Measurements from ENCODE around the gene NAA80. TPM values are rescaled to one million over a fixed set of nuclear protein-coding genes. Genes with fewer than 3 reads are reported as not detected.
A peak's percentile ranks its signal among the peaks of the same experiment; 100 is the strongest.

The NAA80 gene
- total and polyA plus RNA-seq, 2 of the 13 experiments (the other 11 are each of a cell fraction or from before 2014, with no cell fraction given) = 3.4 to 8.7 TPM

DNA sequence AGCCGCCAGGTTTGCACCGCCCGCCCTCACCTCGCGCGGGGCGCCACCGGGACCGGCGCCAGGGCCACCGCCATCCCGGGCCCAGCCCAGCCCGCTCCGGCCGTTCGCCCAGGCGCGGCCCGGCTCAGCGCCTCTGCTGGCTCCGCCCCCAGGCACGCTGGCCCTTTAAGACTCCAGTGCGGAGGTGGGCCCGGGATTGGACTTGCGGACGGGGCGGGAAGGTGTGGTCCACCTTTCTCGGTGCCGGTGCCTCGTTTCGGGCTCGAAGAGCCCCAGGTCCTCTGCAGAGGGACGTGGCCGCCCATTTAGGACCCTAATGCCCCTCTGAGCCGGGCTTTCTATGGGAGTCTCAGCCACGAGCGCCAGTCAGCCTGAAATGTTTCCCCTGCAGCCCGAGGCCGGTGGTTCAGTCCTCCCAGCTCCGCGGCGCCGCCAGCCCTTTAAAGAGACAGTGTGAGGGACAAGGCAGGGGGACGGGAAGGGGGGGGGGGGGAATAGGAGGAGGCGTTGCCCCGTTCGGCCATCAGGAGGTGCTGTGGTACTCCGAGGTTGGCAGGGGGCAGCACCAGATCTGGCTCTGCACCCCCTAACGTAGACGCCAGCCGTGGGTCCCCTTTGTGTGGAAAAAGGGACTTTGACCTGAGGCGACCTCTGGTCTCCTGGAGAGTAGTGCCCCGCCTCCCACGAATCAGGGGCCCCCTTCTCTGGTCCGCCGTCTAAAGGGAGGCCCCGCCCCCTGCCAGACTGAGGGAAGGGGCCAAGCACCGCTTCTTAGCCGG, 22.3 kb upstream of the NAA80 start (continued):
- TF ChIP-seq NR0B2 (CRISPR knock-in tag; IDR thresholded peaks at IDR 0.05) = peak; percentile 29; the same call in 1 of the 2 replicates
- peak; percentile 86 for TF ChIP-seq ZFY (CRISPR knock-in tag; IDR thresholded peaks at IDR 0.05)
- TF ChIP-seq KAT7 (CRISPR knock-in tag; IDR thresholded peaks at IDR 0.05; ENCODE audit: borderline replicate concordance) = peak; percentile 58; the same call in 1 of the 2 replicates
- TF ChIP-seq GFI1 (CRISPR knock-in tag; IDR thresholded peaks at IDR 0.05; ENCODE audit: borderline replicate concordance) = peak; percentile 79
- TF ChIP-seq TBL1XR1 (IDR thresholded peaks at IDR 0.05; ENCODE audit: borderline replicate concordance, low read length, partially characterized antibody) = peak; percentile 4
- TF ChIP-seq, protein P1, sequence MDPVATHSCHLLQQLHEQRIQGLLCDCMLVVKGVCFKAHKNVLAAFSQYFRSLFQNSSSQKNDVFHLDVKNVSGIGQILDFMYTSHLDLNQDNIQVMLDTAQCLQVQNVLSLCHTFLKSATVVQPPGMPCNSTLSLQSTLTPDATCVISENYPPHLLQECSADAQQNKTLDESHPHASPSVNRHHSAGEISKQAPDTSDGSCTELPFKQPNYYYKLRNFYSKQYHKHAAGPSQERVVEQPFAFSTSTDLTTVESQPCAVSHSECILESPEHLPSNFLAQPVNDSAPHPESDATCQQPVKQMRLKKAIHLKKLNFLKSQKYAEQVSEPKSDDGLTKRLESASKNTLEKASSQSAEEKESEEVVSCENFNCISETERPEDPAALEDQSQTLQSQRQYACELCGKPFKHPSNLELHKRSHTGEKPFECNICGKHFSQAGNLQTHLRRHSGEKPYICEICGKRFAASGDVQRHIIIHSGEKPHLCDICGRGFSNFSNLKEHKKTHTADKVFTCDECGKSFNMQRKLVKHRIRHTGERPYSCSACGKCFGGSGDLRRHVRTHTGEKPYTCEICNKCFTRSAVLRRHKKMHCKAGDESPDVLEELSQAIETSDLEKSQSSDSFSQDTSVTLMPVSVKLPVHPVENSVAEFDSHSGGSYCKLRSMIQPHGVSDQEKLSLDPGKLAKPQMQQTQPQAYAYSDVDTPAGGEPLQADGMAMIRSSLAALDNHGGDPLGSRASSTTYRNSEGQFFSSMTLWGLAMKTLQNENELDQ (CRISPR knock-in tag; IDR thresholded peaks at IDR 0.05; ENCODE audit: borderline replicate concordance) = no peak
- TF ChIP-seq SP5 (CRISPR knock-in tag; IDR thresholded peaks at IDR 0.05; ENCODE audit: borderline replicate concordance, low read depth) = peak; percentile 95
- no peak for TF ChIP-seq ZNF382 (CRISPR knock-in tag; IDR thresholded peaks at IDR 0.05; ENCODE audit: borderline replicate concordance)
- peak; percentile 76 for TF ChIP-seq U2AF1 (optimal IDR thresholded peaks at IDR 0.05; ENCODE audit: low read depth, low read length)
- peak; percentile 50; the same call in 1 of the 2 replicates for TF ChIP-seq ZNF281 (CRISPR knock-in tag; IDR thresholded peaks at IDR 0.05; ENCODE audit: borderline replicate concordance)
- TF ChIP-seq RBFOX2 (IDR thresholded peaks at IDR 0.05; ENCODE audit: low read depth, low read length) = peak; percentile 92
- TF ChIP-seq XRCC5 (optimal IDR thresholded peaks at IDR 0.05; ENCODE audit: low read length) = peak; percentile 55
- no peak for TF ChIP-seq HMG20A (CRISPR knock-in tag; IDR thresholded peaks at IDR 0.05; ENCODE audit: borderline replicate concordance)
- peak; percentile 45; the same call in 1 of the 2 replicates for TF ChIP-seq ZSCAN29 (CRISPR knock-in tag; conservative IDR thresholded peaks at IDR 0.05)
- peak; percentile 14 for TF ChIP-seq HNRNPLL (IDR thresholded peaks at IDR 0.05; ENCODE audit: low read depth, low read length, poor library complexity, severe bottlenecking)
- 0 out of 2 replicates have a peak, but pooled peaks have one; percentile 21 for TF ChIP-seq NKX3-1 (CRISPR knock-in tag; IDR thresholded peaks at IDR 0.05)
- TF ChIP-seq POLR2AphosphoS5 (IDR thresholded peaks at IDR 0.05; ENCODE audit: low read depth, low read length) = peak; percentile 50
- 0 out of 2 replicates have a peak, but pooled peaks have one; percentile 10 for TF ChIP-seq SIX1 (CRISPR knock-in tag; IDR thresholded peaks at IDR 0.05; ENCODE audit: borderline replicate concordance)
- peak; percentile 97 for TF ChIP-seq ZNF740 (CRISPR knock-in tag; IDR thresholded peaks at IDR 0.05)
- TF ChIP-seq AGO1 (IDR thresholded peaks at IDR 0.05; ENCODE audit: low read depth, low read length, poor library complexity, severe bottlenecking) = peak; percentile 18
- TF ChIP-seq ZBTB26 (CRISPR knock-in tag; IDR thresholded peaks at IDR 0.05; ENCODE audit: borderline replicate concordance) = peak; percentile 13; the same call in 1 of the 2 replicates
- peak; percentile 53 for TF ChIP-seq GATAD2A (CRISPR knock-in tag; IDR thresholded peaks at IDR 0.05)
